GM10266 (cell line): ENCODE data around the gene KCNIP4.

Source experiments
- DNase-seq: peaks from one replicate; pipeline ENCODE4 v3.0.0; 2012; ENCODE audit errors: extremely low spot score
- CTCF ChIP-seq: IDR thresholded peaks from 2 replicates; pipeline ENCODE4 v1.5.1; 2012; ENCODE audit warnings: mild to moderate bottlenecking, low read depth; ENCODE audit not compliant: control insufficient read depth, insufficient read depth; ENCODE audit errors: missing control alignments

KCNIP4 gene

GRCh38 chr4:21327976-21328700, 620.4 kb downstream of the KCNIP4 start:
- no peak for DNase-seq
- TF ChIP-seq CTCF: no peak

- no peak for DNase-seq
- TF ChIP-seq CTCF: no peak
Measured at GRCh38 chr4:21320034-21320433, 628.5 kb downstream of the KCNIP4 start.

- DNase-seq: no peak
Measured at GRCh38 chr4:21307709-21308108, 640.9 kb downstream of the KCNIP4 start.

GRCh38 chr4:21304540-21304887, 644.1 kb downstream of the KCNIP4 start:
- no peak for DNase-seq
- TF ChIP-seq CTCF: no peak

More at GRCh38 chr4:21307709-21308108, 640.9 kb downstream of the KCNIP4 start:
- no peak for TF ChIP-seq CTCF

GRCh38 chr4:21290562-21290961, 658.0 kb downstream of the KCNIP4 start:
- no peak for TF ChIP-seq CTCF
- DNase-seq: no peak

- no peak for DNase-seq
- no peak for TF ChIP-seq CTCF
Measured at GRCh38 chr4:21276046-21276445, 672.5 kb downstream of the KCNIP4 start.

GRCh38 chr4:21271439-21272052, 677.0 kb downstream of the KCNIP4 start:
- no peak for DNase-seq
- TF ChIP-seq CTCF: no peak
